HEK293T (cell line): ENCODE results near the gene MTCH2.

Source experiments
- ARNT ChIP-seq: fragments of 450-650 bp; IDR thresholded peaks from 2 replicates; pipeline ENCODE4 v1.6.1; 2017; ENCODE audit warnings: mild to moderate bottlenecking
- ELF4 ChIP-seq: fragments of 450-650 bp; IDR thresholded peaks from 2 replicates; pipeline ENCODE4 v1.6.1; 2017; ENCODE audit warnings: antibody characterized with exemption
- HDGF ChIP-seq: fragments of 450-650 bp; IDR thresholded peaks from 2 replicates; pipeline ENCODE4 v1.6.1; 2017; ENCODE audit warnings: antibody characterized with exemption, borderline replicate concordance
- SP1 ChIP-seq: fragments of 450-650 bp; IDR thresholded peaks from 2 replicates; pipeline ENCODE4 v1.6.1; 2017
- ZNF384 ChIP-seq: fragments of 450-650 bp; IDR thresholded peaks from 2 replicates; pipeline ENCODE4 v1.6.1; 2016
- TF ChIP-seq, protein P1 (sequence below): fragments of 450-650 bp; IDR thresholded peaks from 2 replicates; pipeline ENCODE4 v1.6.1; 2016

GRCh38 chr11:47616726-47617416, 25.5 kb downstream of the MTCH2 start:
- TF ChIP-seq HDGF = no peak
- no peak for TF ChIP-seq SP1
- TF ChIP-seq ZNF384 = no peak
- TF ChIP-seq ELF4 = no peak
- TF ChIP-seq ARNT = no peak
- TF ChIP-seq, protein P1, sequence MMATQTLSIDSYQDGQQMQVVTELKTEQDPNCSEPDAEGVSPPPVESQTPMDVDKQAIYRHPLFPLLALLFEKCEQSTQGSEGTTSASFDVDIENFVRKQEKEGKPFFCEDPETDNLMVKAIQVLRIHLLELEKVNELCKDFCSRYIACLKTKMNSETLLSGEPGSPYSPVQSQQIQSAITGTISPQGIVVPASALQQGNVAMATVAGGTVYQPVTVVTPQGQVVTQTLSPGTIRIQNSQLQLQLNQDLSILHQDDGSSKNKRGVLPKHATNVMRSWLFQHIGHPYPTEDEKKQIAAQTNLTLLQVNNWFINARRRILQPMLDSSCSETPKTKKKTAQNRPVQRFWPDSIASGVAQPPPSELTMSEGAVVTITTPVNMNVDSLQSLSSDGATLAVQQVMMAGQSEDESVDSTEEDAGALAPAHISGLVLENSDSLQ = no peak
